Stimulated activated CD4-positive, alpha-beta T cell treated with anti-CD3 and anti-CD28 coated beads, Interleukin-12 subunit alpha, Interleukin-12 subunit beta, amount 100 ng/mL, for 48 hours (primary cell): ENCODE data around the gene SPX.

Source experiments
- DNase-seq, 3 donors: peaks; one replicate each; pipeline ENCODE4 v3.0.0-alpha.2; 2020; ENCODE audit warnings: low read depth in 2 of 3, low spot score in 1 of 3

The SPX gene

GRCh38 chr12:21538061-21538653, 12.1 kb downstream of the SPX start:
- no peak for DNase-seq

- no peak for DNase-seq
Measured at GRCh38 chr12:21539797-21540196, 13.7 kb downstream of the SPX start.

GRCh38 chr12:21541773-21542172, 15.7 kb downstream of the SPX start:
- DNase-seq, result no peak

- no peak for DNase-seq
Measured at GRCh38 chr12:21542403-21542802, 16.3 kb downstream of the SPX start.

DNA sequence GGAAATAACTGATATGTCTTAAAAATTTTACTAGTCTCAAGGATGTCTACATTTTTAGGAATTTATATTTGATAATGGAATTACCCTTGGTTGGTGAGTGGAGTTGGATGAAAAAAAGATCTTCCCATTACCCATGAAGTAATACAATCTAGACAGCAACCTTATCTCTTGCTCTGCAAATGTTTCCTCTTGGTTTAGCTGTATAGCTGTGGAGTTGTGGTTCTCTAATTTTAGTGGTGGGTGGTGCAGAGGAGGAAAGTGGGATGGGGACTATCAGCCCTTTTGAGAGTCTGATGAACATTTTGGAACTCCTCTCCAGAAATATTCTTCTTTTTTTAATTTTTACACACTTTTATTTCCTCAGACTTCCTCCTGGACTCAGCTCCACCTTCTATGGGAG, 17.1 kb downstream of the SPX start:
- no peak for DNase-seq

DNA sequence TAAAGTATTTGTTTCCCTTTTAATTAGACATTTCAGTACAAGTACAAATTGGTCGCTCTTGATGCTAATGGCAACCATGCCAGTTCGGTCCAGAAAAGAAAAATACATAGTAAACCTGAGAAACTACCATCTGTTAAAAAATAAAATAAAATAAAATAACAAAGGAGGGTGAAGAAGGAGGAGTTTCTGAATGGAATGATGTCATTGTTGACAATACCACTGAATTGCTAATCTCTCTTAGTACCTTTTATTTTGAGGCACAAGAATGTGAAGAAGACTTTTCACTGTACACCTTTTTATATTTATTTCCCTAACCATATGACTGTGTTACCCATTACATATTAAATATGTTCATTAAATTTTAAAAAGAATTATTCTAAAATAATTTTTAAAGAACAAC, 19.5 kb downstream of the SPX start:
- DNase-seq, result no peak

- no peak for DNase-seq
Measured at GRCh38 chr12:21546716-21547115, 20.6 kb downstream of the SPX start.

DNA sequence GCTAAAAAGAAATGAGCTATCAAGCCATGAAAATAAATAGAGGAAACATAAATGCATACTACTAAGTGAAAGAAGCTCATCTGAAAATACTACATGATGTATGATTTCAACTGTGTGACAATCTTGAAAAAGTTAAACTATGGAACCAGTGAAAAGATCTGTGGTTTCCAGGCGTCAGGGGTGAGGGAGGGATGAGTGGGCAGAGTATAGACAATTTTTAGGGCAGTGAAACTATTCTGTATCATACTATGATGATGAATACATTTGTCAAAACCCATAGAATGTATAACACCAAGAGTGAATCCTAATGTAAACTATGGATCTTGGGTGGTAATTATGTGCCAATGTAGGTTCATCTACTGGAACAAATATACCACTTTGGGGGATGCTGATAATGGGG, 21.3 kb downstream of the SPX start:
- DNase-seq, result peak in 2 of 3 donors; percentile 13 to 29

DNA sequence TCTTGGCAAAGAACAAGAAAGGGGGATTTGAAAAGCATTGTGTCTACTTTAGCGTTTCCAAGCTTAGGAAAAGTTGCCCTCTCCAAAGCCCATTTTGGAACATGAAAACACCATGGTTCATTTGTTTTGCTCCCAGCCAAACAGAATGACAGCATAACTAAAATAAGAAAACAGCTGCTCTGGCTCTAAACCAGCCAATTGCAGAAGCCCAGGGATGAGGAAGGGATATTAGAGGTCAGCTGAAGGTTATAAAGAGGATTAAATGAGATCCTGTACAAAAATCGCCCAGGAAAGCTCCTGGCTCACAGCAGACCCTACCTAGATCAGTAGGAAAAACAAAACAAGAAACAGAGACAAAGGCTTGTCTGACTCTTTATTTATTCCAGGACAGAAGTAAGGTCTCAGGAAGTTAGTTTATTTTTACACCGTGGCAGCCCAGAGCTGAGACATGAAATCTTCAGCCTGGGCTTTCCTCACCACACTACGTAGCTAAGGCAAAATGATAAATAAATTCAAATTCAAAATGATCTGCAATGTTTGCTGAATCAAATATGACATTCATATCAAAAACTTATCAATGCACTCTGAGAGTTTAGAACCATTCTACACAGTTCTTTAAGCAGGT, 25.9 kb downstream of the SPX start:
- no peak for DNase-seq

DNA sequence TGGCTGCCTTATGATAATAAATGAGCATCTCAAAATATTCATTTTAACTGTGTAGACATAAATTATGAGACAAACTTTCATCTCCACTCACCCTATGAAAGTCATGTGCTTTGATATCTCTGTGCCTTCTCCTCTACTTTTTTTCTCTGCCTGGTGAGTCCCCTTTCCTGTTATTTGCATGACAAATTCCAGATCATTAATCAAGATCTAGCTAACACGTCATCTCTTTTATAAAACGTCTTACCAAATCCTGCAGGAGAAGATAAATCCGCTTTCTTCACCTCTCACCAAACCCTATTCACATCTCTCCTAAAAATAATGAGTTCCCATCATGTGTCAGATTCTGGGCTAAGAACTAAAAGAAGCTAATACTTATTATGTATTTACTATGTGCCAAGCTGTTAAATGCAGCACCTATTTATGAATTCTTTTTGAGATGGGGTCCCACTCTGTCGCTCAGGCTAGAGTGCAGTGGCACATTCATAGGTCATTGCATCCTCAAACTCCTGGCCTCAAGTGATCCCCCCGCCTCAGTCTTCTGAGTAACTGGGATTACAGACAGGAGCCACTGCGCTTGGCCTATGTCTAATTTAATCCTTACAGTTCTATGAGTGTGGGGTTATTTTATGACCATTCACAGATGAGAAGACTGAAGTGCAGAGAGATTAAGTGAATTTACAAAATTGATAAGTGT, 26.7 kb downstream of the SPX start:
- DNase-seq, result no peak

DNA sequence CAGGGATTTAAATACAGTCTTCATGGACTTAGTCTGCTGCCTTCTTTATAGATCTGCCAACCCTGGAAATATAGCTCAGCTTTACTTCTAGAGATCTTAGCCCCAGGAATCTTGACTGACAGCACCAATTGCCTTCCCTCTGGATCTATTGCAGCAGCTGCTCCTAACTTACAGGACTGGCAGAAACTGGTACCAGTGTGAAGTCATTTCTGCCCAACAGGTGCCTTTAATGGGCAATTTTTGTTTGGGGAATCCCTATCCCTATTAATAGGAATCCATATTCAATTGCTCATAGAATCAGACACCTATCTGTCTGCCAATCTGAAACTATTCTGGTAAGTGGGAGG, 27.2 kb downstream of the SPX start:
- DNase-seq, result no peak

DNA sequence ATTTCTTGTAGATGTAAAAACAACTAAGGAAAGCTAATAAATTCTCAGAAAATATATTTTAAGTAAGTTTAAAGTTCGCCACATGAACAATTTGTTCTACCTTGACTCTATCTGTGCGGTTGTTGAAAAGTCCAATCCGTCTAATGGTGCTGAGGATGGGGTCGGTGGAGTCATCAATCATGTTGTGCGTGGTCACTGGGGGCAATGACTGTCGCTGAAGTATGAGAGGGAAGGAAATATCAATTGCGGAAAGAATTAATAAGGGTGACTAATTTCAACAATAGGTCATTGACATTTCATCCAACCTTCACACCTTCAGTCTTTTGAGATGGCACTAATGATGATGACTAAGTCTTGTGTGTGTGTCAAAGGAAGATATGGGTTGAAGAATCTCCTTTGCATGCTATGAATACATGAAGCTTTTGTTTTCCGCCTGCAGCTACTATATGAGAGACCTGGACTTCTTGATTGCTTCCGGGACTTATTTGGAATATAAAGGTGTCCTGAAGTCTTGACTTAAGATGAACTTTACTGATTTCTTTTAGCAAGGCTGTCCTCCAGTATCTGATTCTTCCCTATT, 32.1 kb downstream of the SPX start:
- no peak for DNase-seq

GRCh38 chr12:21559855-21560569, 33.9 kb downstream of the SPX start:
- DNase-seq, result no peak

DNA sequence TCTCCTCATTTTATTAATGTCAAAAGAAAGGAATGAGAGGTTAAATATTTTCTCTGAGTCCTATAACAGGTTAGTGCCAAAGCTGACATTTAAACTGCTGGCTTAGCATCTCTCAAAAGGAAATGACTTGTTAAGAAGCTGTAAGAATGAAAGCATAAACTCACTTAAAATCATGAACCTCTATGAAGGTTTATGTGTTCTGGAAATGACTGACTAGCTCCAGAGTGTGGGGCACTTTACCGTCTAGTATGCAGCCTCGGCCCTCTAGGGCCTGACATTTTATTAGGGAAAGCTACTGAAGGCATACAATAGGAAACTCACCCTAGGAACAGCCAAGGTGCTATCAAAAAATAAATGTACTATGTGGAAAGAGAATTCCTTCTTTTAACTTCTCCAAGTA, 35.1 kb downstream of the SPX start:
- no peak for DNase-seq

DNA sequence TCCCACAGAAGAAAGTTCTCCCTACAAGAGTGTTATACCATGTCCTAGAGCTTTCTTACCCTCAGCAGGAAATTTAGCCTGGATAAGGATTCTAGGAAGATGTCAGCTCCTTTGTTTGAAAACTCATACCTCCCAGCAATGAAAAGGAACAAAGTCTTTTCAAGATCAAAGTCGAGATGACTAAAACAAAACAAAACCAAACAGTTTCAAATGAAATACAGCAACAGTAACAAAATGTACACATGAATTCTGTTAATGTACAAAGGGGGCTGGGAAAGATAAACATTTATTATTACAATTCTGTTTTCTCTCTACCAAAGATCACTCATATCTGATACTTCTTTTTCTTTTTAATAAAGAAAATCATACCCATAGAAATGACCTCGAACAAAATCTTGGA, 36.8 kb downstream of the SPX start:
- no peak for DNase-seq

DNA sequence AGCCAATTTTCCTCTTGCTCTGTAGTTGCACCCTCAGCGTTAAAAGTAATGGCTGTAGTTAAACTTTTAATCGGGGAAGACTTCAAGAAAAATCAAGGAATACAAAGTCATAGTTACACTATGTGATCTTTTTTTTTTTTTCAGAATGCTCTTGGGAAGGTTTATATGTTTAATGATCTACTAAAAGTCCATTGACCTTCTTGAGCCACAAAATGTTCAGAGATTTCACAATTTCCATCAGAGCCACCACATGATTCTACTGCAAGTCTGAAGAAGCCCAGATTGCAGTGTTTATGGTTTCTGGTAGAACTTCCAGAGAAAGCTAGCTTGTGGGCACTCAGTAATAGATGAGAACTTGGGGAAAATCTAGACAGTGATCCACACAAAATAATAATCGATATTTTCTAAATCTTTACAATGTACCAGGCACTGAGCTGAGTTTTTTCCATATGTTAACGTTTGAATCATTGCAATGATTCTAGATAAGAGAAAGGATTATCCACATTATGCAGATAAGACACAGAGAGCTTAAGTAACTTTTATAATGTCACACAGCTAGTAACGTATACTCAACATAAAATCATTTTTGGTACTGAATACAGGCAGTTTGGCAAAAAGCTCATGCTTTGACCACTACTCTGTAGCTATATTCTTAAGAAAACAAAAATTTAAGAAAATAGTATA, 40.3 kb downstream of the SPX start:
- no peak for DNase-seq

DNA sequence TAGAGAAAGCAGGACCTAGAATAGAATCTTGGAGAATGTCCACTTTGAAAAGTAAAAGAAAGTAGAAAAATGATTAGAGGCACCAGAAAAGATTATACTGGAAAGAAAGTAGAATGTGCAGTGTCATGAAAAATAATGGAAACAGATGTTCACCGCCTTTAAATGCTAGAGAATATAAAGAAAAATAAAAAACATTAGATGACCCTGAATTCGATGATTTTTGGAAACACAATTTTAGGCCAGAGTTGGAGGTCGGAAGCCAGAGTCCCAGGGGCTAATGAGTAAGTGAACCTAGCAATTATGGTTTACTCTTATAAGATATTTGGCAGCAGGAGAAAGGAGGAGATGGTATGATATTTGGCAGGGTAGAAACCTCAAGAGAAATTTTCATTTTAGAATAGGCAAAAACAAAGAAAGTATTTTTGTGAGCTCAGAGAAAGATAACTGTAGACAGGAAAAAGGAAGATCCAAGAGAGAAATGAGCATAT, 40.9 kb downstream of the SPX start:
- DNase-seq, result no peak

GRCh38 chr12:21568115-21568514, 42.0 kb downstream of the SPX start:
- DNase-seq, result no peak

DNA sequence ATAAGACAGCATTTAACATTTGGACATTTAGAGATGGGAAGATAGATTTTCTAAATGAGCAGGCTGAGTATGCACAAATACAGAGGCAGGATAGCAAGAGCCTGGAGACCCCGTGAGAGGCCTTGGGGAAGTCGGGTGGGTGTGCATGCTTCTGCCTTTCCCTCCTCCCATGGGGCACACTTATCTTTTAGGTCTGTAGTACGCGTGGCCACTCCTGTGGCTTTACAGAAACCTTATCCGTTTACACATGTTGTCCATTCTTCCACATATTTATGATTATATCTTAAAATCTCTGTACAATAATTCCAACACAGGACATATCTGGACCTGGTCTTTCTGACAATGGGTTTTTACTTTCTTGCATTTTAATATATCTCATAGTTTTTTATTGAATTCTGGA, 45.0 kb downstream of the SPX start:
- no peak for DNase-seq

GRCh38 chr12:21573733-21574358, 47.8 kb downstream of the SPX start:
- no peak for DNase-seq

DNA sequence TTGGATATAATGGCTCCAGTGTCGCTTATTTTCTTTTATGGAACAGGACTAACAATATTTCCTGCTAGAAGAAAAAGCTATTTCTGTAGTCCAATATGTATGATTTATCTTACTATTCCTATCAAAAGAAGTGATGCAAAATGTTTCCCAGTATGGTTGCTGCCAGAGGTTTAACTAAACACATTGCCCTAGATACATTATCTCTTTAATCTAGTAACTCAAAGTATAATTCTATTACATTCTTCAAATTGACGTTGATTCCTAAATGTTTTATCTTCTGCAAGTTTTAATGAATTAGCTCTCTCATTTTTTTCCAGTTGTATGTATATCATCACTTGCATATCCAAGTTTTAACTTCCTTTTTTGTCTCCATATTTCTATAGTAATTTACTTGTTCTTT, 50.3 kb downstream of the SPX start:
- DNase-seq, result no peak
